Calu3 (cell line): ENCODE measurements around the gene ARHGAP26. TPM values are rescaled to one million over a fixed set of nuclear protein-coding genes. Genes with fewer than 3 reads are reported as not detected.

ENCODE experiments used
- BruUV-seq: library from RNA; stranded (reverse); fragments of 400-500 nt; replicated peaks from 2 replicates; lab custom pipeline; 2021; lab: Mats Ljungman, UMichigan
- CTCF ChIA-PET: fragments of 300-600 bp; sonication (Branson Sonifier 250); formaldehyde crosslinking; loops from one replicate; lab custom pipeline; 2022; ENCODE audit warnings: antibody characterized with exemption; lab: Charles Lee
- DNase-seq: peaks from one replicate; pipeline ENCODE4 v3.0.0; 2022
- H3K27ac Mint-ChIP-seq: one replicate; pipeline ENCODE4 v1.8.0; 2022; ENCODE audit warnings: mixed read lengths; ENCODE audit not compliant: unreplicated experiment
- H3K27me3 Mint-ChIP-seq: one replicate; pipeline ENCODE4 v1.8.0; 2022; ENCODE audit warnings: mixed read lengths; ENCODE audit not compliant: unreplicated experiment
- H3K36me3 Mint-ChIP-seq: one replicate; pipeline ENCODE4 v1.8.0; 2022; ENCODE audit warnings: mild to moderate bottlenecking, moderate library complexity, mixed read lengths; ENCODE audit not compliant: insufficient read depth, unreplicated experiment
- H3K4me1 Mint-ChIP-seq: one replicate; pipeline ENCODE4 v1.8.0; 2022; ENCODE audit warnings: mild to moderate bottlenecking, low read depth, mixed read lengths; ENCODE audit not compliant: unreplicated experiment
- H3K4me3 Mint-ChIP-seq: one replicate; pipeline ENCODE4 v1.8.0; 2022; ENCODE audit warnings: mild to moderate bottlenecking, low read depth, moderate library complexity, mixed read lengths; ENCODE audit not compliant: unreplicated experiment
- H3K9me3 Mint-ChIP-seq: one replicate; pipeline ENCODE4 v1.8.0; 2022; ENCODE audit warnings: low read depth, mixed read lengths; ENCODE audit not compliant: unreplicated experiment
- intact Hi-C: fragments of 100-400 bp; cut with micrococcal nuclease; formaldehyde crosslinking; loops from one replicate; pipeline ENCODE4 v1.10.0; 2022; ENCODE audit not compliant: unreplicated experiment
- total RNA-seq: library from RNA; stranded (reverse); gene quantifications from 2 replicates; pipeline ENCODE4 v1.2.3, GENCODE V29; 2022
- TF ChIP-seq, protein P1 (sequence below): fragments of 200-600 bp; IDR thresholded peaks from one replicate; pipeline ENCODE4 v1.8.0; 2022; ENCODE audit warnings: antibody characterized with exemption; ENCODE audit not compliant: unreplicated experiment

ARHGAP26 gene
- total RNA-seq, 1 experiment from 2014 or later: 118 TPM

DNA sequence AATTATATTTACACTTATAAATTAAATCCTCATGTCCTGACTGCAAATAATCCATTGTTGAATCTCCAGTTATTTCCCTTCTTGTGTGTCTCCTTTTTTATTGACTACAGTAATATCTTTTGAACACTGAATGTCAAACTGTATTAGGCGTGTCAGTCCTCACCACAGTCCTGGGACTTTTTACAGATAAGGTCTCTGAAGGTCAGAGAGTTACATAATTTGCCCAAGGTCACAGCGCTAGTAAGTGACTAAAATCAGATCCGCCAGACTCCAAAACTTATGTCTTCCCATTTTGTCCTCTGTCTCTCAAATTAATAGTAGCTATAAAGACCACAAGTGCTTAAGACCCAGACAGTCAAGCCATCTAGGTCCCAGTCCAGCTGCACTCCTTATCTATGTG, 359.0 kb downstream of the ARHGAP26 start:
- TF ChIP-seq, protein P1, sequence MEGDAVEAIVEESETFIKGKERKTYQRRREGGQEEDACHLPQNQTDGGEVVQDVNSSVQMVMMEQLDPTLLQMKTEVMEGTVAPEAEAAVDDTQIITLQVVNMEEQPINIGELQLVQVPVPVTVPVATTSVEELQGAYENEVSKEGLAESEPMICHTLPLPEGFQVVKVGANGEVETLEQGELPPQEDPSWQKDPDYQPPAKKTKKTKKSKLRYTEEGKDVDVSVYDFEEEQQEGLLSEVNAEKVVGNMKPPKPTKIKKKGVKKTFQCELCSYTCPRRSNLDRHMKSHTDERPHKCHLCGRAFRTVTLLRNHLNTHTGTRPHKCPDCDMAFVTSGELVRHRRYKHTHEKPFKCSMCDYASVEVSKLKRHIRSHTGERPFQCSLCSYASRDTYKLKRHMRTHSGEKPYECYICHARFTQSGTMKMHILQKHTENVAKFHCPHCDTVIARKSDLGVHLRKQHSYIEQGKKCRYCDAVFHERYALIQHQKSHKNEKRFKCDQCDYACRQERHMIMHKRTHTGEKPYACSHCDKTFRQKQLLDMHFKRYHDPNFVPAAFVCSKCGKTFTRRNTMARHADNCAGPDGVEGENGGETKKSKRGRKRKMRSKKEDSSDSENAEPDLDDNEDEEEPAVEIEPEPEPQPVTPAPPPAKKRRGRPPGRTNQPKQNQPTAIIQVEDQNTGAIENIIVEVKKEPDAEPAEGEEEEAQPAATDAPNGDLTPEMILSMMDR: no peak
- Mint-ChIP-seq H3K27me3 (no peaks in the 10 kb centered on the region), H3K36me3 (peaks cover 1% of the 10 kb centered on the region), H3K27ac (no peak overlapping the region), H3K4me1 (peaks cover 4% of the 10 kb centered on the region), H3K4me3 (no peak overlapping the region), H3K9me3 (no peaks in the 10 kb centered on the region)
- BruUV-seq: no TSS peak
- CTCF ChIA-PET: no interaction called here
- intact Hi-C loops: no loop called here
- no peak for DNase-seq

DNA sequence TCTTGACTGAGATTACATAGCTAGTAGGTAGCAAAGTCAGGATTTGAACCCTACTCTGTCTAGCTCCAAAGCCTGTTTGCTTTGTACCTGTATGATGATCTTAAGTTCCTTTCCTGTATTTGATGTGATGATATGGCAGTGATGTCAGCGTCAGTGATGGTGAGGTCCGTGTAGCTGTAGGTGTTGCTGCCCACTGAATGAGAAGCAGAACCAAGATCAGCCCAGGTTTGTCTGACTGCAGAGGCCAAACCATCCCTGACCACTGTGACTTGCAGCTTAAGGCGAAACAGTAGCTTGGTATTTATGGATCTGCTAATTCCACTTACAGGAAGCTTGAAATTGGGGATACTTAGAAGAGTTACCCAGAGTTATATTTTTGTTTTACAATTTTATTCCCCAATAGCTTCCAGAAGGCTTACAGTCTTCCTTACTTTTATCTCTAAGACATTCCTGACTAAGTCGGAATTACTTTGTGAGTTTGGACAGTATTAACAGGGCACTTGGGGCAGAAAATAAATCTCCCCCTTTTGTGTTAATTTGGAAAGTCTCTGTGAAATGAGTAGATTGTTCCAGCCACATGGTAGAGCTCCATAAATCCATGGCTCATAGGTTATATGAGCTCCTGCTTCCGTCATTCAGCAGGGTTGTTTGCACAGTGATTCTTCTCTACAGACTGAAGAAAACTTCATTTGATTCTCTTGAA, 359.9 kb downstream of the ARHGAP26 start:
- intact Hi-C loops: no loop called here
- H3K27me3 Mint-ChIP-seq: no peaks in the 10 kb centered on the region
- BruUV-seq: no TSS peak
- no peak for DNase-seq
- peaks cover 5% of the 10 kb centered on the region for H3K36me3 Mint-ChIP-seq
- no peaks in the 10 kb centered on the region for H3K9me3 Mint-ChIP-seq
- no peak overlapping the region for H3K27ac Mint-ChIP-seq
- H3K4me3 Mint-ChIP-seq: no peak overlapping the region
- TF ChIP-seq, protein P1: no peak
- peaks cover 12% of the 10 kb centered on the region for H3K4me1 Mint-ChIP-seq
- CTCF ChIA-PET: no interaction called here

DNA sequence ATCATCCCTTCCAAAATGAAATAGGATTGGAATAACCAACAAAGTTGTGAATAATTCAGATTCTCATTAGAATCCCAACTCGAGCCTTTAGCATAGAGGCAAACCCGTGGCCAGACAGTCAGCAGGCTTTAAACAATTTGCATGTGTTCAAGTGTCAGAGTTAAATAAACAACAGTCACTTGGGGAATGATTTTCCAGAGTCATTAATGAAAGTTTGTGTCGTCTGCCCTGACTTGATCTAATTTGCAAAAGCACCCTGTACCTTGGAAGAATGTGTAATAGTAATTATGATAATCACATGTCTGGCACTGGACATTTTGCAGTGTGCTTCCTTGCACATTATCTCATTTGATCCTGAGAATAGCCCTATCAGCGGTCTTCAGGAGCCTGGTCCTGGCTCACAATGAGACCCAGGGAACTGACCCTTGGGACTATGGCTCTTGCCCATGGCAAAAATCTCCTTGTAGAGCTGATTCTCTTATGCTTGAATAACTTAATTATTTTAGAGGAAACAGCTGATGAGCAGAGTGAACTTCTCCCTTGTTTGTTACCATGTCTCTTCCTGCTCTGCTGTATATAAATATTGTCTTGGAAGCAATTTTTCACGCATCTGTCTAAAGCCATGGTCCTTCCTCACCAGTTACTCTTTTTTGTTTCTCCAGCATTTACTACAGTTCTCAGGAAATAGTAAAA, 360.6 kb downstream of the ARHGAP26 start:
- DNase-seq: no peak
- TF ChIP-seq, protein P1: no peak
- no peak overlapping the region for H3K4me3 Mint-ChIP-seq
- H3K4me1 Mint-ChIP-seq: peaks cover 16% of the 10 kb centered on the region
- H3K27ac Mint-ChIP-seq: no peak overlapping the region
- CTCF ChIA-PET: no interaction called here
- peaks cover 5% of the 10 kb centered on the region for H3K36me3 Mint-ChIP-seq
- no peaks in the 10 kb centered on the region for H3K27me3 Mint-ChIP-seq
- BruUV-seq: no TSS peak
- no peaks in the 10 kb centered on the region for H3K9me3 Mint-ChIP-seq
- intact Hi-C loops: no loop called here

DNA sequence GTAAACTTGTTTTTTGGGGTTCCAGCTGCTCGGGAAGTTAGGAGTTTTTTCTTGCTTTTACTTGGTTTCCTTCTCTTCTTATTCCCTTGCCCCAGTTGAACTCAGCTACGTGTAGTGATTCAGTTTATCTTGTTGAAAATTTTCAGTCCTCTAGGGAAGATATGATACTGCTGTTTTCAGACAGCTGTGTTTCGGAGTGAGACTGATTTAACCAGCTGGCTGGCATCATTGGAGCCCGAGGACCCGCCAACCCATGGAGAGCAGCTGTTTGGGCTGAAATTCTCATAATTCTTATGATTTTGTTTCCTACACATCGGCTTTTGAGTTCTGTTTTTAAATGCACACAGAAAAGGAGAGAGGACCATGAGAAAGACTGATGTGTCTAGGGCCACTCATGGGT, 361.8 kb downstream of the ARHGAP26 start:
- BruUV-seq: no TSS peak
- Mint-ChIP-seq H3K9me3 (no peaks in the 10 kb centered on the region), H3K27ac (no peak overlapping the region), H3K36me3 (peaks cover 5% of the 10 kb centered on the region), H3K4me1 (peaks cover 20% of the 10 kb centered on the region), H3K27me3 (no peaks in the 10 kb centered on the region), H3K4me3 (no peak overlapping the region)
- CTCF ChIA-PET: interaction anchor here (1.0 kb wide), 1 partner anchor 21 kb away, joined by 3 read pairs; no protein-coding TSS in a partner anchor
- intact Hi-C loops: no loop called here
- DNase-seq: no peak
- TF ChIP-seq, protein P1: no peak
